Fibroblast of lung (primary cell): Measurements from ENCODE around the gene ANTXRL. TPM values are rescaled to one million over a fixed set of nuclear protein-coding genes. Genes with fewer than 3 reads are reported as not detected.
"Not testable (repeated sequence)": the region's sequence is repeated elsewhere in the genome, so short reads cannot be mapped to it uniquely, and the experiment has no call there.

Experiments
- DNase-seq, 2 donors: peaks; one replicate each; pipeline versions ENCODE4 v3.0.0 to v3.0.0-alpha.2; 2010; ENCODE audit warnings: low read depth in 2 of 2
- H2AFZ ChIP-seq: 2 replicates; pipeline ENCODE4 v1.5.1; 2012; ENCODE audit warnings: low read length, control low read depth, inconsistent platforms
- H3K27ac ChIP-seq: 2 replicates; pipeline ENCODE4 v1.5.1; 2011; ENCODE audit warnings: low read length, control low read depth; ENCODE audit not compliant: insufficient read depth
- H3K27me3 ChIP-seq: 2 replicates; pipeline ENCODE4 v1.5.1; 2011; ENCODE audit warnings: mild to moderate bottlenecking, low read length; ENCODE audit not compliant: control insufficient read depth, insufficient read depth
- H3K36me3 ChIP-seq: 2 replicates; pipeline ENCODE4 v1.5.1; 2011; ENCODE audit warnings: low read length; ENCODE audit not compliant: control insufficient read depth, insufficient read depth
- H3K4me1 ChIP-seq: 2 replicates; pipeline ENCODE4 v1.5.1; 2011; ENCODE audit warnings: low read length; ENCODE audit not compliant: control insufficient read depth, insufficient read depth; ENCODE audit errors: extremely low read depth
- H3K4me2 ChIP-seq: 2 replicates; pipeline ENCODE4 v1.5.1; 2011; ENCODE audit warnings: low read length, control low read depth; ENCODE audit not compliant: insufficient read depth; ENCODE audit errors: extremely low read depth
- H3K4me3 ChIP-seq, 4 experiments: fragments of 200-600 bp in 1 of 4; sonication (generic) in 1 of 4; replicated peaks in 1 of 4; 2 replicates each; pipeline ENCODE4 v1.5.1; 2011 to 2016; ENCODE audit warnings: low read length in 4 of 4, low read depth in 3 of 4, mild to moderate bottlenecking in 3 of 4, control low read depth in 2 of 4, inconsistent platforms in 1 of 4, mixed read lengths in 1 of 4; ENCODE audit not compliant: insufficient read depth in 1 of 4; ENCODE audit errors: control extremely low read depth in 1 of 4
- H3K79me2 ChIP-seq: 2 replicates; pipeline ENCODE4 v1.5.1; 2012; ENCODE audit warnings: mild to moderate bottlenecking, low read length, inconsistent platforms; ENCODE audit not compliant: control insufficient read depth, insufficient read depth
- H3K9ac ChIP-seq: 2 replicates; pipeline ENCODE4 v1.5.1; 2011; ENCODE audit warnings: mild to moderate bottlenecking, low read length, control low read depth; ENCODE audit not compliant: insufficient read depth
- H3K9me3 ChIP-seq: 2 replicates; pipeline ENCODE4 v1.5.1; 2012; ENCODE audit warnings: low read depth, low read length; ENCODE audit not compliant: control insufficient read depth, insufficient read depth
- H4K20me1 ChIP-seq: 2 replicates; pipeline ENCODE4 v1.5.1; 2011; ENCODE audit warnings: low read length; ENCODE audit not compliant: control insufficient read depth, insufficient read depth; ENCODE audit errors: extremely low read depth
- CTCF ChIP-seq, 2 donors: IDR thresholded peaks in 1 of 2; conservative IDR thresholded peaks in 1 of 2; 1 replicate in 1 of 2; 2 replicates in 1 of 2; pipeline ENCODE4 v1.5.1; 2011 to 2012; ENCODE audit warnings: low read length in 2 of 2, control low read depth in 1 of 2, inconsistent platforms in 1 of 2, low read depth in 1 of 2, mild to moderate bottlenecking in 1 of 2
- EZH2 ChIP-seq: IDR thresholded peaks from 2 replicates; pipeline ENCODE4 v1.5.1; 2012; ENCODE audit warnings: low read length, control low read depth, mild to moderate bottlenecking; ENCODE audit errors: missing control alignments
- polyA plus RNA-seq, 2 donors: library from polyadenylated mRNA; depleted of rRNA in 1 of 2; stranded (reverse) in 1 of 2; unstranded in 1 of 2; fragments of >200 nt; gene quantifications; 2 replicates each; pipeline ENCODE4 v1.2.1, GENCODE V29; 2011 to 2012; ENCODE audit warnings: missing spikeins in 1 of 2
- total RNA-seq: library from RNA; depleted of rRNA; stranded (reverse); fragments of >200 nt; gene quantifications from 2 replicates; pipeline ENCODE4 v1.2.1, GENCODE V29; 2014

Gene ANTXRL
- total and polyA plus RNA-seq, 2 donors (not counting 1 experiment from before 2014, with no cell fraction given), result not detected

GRCh38 chr10:46301056-46301645 lies 14.4 kb downstream of the ANTXRL start:
- no peaks in the 10 kb centered on the region for H4K20me1 ChIP-seq
- no peak overlapping the region for H3K9ac ChIP-seq
- no peaks in the 10 kb centered on the region for H3K9me3 ChIP-seq
- no peaks in the 10 kb centered on the region for H3K79me2 ChIP-seq
- H3K27me3 ChIP-seq, result peaks cover 4% of the 10 kb centered on the region
- no peak for DNase-seq
- H3K27ac ChIP-seq, result no peak overlapping the region
- H3K4me1 ChIP-seq, result no peaks in the 10 kb centered on the region
- TF ChIP-seq EZH2 (no peak), CTCF (conservative IDR thresholded peaks at IDR 0.05 in 1 of 2, IDR thresholded peaks at IDR 0.05 in 1 of 2; ENCODE audit: low read depth in 1 of 2, low read length in 2 of 2) (no peak)
- H3K4me2 ChIP-seq, result no peak overlapping the region
- no peaks in the 10 kb centered on the region for H3K36me3 ChIP-seq
- no peak overlapping the region for H3K4me3 ChIP-seq
- no peak overlapping the region for H2AFZ ChIP-seq

DNA sequence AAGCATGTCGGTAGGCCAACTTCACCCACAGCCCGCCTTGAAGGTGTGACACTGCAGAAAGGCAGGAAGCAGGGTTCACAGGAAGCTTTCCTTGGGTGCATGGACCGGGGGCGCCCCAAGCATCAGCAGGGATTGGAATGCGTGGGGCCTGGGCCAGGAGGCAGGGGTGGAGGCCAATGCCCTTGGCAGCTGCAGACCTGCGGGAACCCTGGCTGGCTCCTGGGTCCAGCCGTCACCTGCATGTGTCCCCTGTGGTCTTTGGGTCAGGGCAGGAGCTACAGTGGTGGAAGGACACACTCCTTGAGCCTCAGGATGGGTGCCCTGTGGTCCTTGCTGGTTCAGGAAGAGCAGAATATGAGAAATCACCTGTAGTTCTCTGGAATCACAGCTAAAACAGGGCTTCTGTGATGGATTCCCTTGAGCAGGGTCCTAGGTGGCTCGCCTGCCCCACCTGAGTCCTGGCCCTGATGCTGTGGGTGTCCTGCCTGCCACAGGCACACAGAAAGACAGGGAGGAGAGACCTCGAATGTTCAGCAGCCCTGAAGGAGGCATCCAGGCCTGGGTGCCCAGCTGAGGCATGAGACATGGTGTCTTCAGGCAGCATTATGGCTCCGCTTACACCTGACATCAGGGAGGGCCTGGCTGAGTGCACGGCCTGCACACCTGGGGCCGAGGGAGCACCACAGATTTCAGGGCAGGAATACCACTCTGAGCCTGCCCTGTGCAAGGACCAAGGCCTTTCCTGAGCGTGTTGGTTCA lies 15.1 kb downstream of the ANTXRL start:
- no peak for DNase-seq
- H3K4me1 ChIP-seq, result no peaks in the 10 kb centered on the region
- no peak overlapping the region for H3K4me3 ChIP-seq
- no peak overlapping the region for H3K27ac ChIP-seq
- peaks cover 6% of the 10 kb centered on the region for H3K27me3 ChIP-seq
- H3K4me2 ChIP-seq, result no peak overlapping the region
- no peak overlapping the region for H2AFZ ChIP-seq
- H4K20me1 ChIP-seq, result no peaks in the 10 kb centered on the region
- no peaks in the 10 kb centered on the region for H3K36me3 ChIP-seq
- H3K79me2 ChIP-seq, result no peaks in the 10 kb centered on the region
- no peak overlapping the region for H3K9ac ChIP-seq
- no peaks in the 10 kb centered on the region for H3K9me3 ChIP-seq
- TF ChIP-seq EZH2 (no peak), CTCF (conservative IDR thresholded peaks at IDR 0.05 in 1 of 2, IDR thresholded peaks at IDR 0.05 in 1 of 2; ENCODE audit: low read depth in 1 of 2, low read length in 2 of 2) (no peak)

DNA sequence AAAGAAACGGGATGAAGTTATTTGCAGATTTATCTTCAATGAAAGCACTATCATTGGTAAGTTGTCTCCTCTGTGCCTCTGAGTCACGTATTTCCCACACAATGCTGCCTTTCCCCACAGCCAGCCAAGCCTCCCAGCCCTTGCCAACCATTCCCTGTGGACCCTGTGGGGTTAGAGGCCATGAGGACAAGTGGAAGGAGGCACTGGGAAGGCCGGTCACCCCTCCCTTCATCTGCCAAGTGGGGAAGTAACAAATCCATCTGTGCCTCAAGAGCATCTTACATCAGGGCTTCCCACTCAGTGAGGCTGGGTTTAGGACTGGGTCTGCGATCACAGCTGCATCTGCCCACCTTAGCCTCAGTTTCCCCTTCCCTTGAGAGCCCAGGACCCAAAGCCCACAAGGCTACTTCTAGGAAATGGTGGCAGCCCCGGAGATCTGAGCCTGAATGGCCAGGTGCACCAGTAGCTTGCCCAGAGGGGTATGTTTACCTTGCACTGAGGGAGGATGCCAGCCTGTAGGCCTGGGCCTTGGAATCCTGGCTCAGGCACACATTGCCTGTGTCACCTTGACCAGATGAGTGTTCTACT lies 16.1 kb downstream of the ANTXRL start:
- H3K27me3 ChIP-seq, H3K9ac ChIP-seq, H3K4me3 ChIP-seq, H3K27ac ChIP-seq, H3K79me2 ChIP-seq, H4K20me1 ChIP-seq, H3K9me3 ChIP-seq, H3K4me1 ChIP-seq, H3K36me3 ChIP-seq, H2AFZ ChIP-seq, DNase-seq, H3K4me2 ChIP-seq: not testable (repeated sequence)
